HCT116 (cell line): ENCODE data around the gene PROK2. TPM values are rescaled to one million over a fixed set of nuclear protein-coding genes. Genes with fewer than 3 reads are reported as not detected.

ENCODE experiments used
- ATAC-seq: fragments of 200-7000 bp; cut with Tn5 transposase; 2 replicates; pipeline ENCODE4 v1.9.1; 2020; ENCODE audit warnings: mild to moderate bottlenecking, moderate library complexity
- BruUV-seq: library from RNA; stranded (reverse); fragments of 400-500 nt; replicated peaks from 2 replicates; lab custom pipeline; 2021; lab: Mats Ljungman, UMichigan
- CTCF ChIA-PET: fragments of 300-600 bp; sonication (Branson Sonifier 250); formaldehyde crosslinking; loops from one replicate; lab custom pipeline; 2021; ENCODE audit warnings: antibody characterized with exemption; lab: Charles Lee
- POLR2A ChIA-PET: fragments of 300-600, 350-600 bp; sonication (Branson Sonifier 250); formaldehyde crosslinking; loops from one replicate; lab custom pipeline; 2021; ENCODE audit warnings: antibody characterized with exemption; lab: Charles Lee
- RAD21 ChIA-PET, 2 experiments: fragments of 300-600 bp; sonication (Branson Sonifier 250); formaldehyde crosslinking; loops; one replicate each; lab custom pipeline; 2023; ENCODE audit warnings: low total read pairs in 2 of 2; ENCODE audit not compliant: uncharacterized antibody in 2 of 2, unreplicated experiment in 2 of 2, low non-redundant PET in 1 of 2; lab: Charles Lee
- DNase-seq: peaks from one replicate; pipeline ENCODE4 v3.0.0-alpha.2; 2010; ENCODE audit warnings: low read depth, low spot score
- H2AFZ ChIP-seq: fragments of 200-600 bp; shearing (Covaris generic), sonication (generic); 2 replicates; pipeline ENCODE4 v1.6.1; 2017; ENCODE audit warnings: low read depth, mixed run types, mixed read lengths, antibody characterized with exemption, low read length; ENCODE audit not compliant: poor library complexity, severe bottlenecking
- H3K27ac ChIP-seq: 2 replicates; pipeline ENCODE4 v1.5.1; 2012; ENCODE audit warnings: low read depth, low read length
- H3K27me3 ChIP-seq: fragments of 200-600 bp; sonication (generic); 2 replicates; pipeline ENCODE4 v1.6.1; 2016; ENCODE audit warnings: mixed run types, low read length, mixed read lengths; ENCODE audit not compliant: insufficient read depth
- H3K36me3 ChIP-seq, 2 experiments: fragments of 200-500 bp in 1 of 2; fragments of 200-600 bp in 1 of 2; sonication (Bioruptor generic) in 1 of 2; sonication (generic) in 1 of 2; 2 replicates each; pipeline versions ENCODE4 v1.5.1 to v1.6.1; 2014 to 2016; ENCODE audit warnings: low read length in 2 of 2, inconsistent platforms in 1 of 2, mixed read lengths in 1 of 2, mixed run types in 1 of 2; ENCODE audit not compliant: insufficient read depth in 2 of 2, control insufficient read depth in 1 of 2
- H3K4me1 ChIP-seq, 2 experiments: fragments of 200-600 bp in 1 of 2; sonication (generic) in 1 of 2; 2 replicates each; pipeline versions ENCODE4 v1.5.1 to v1.6.1; 2012 to 2017; ENCODE audit warnings: low read length in 2 of 2, inconsistent platforms in 1 of 2, mild to moderate bottlenecking in 1 of 2, mixed read lengths in 1 of 2, mixed run types in 1 of 2, moderate library complexity in 1 of 2; ENCODE audit not compliant: insufficient read depth in 2 of 2, control insufficient read depth in 1 of 2
- H3K4me2 ChIP-seq: fragments of 200-600 bp; sonication (generic); 2 replicates; pipeline ENCODE4 v1.6.1; 2017; ENCODE audit warnings: mixed run types, low read length, mixed read lengths
- H3K4me3 ChIP-seq, 2 experiments: fragments of 200-600 bp in 1 of 2; sonication (generic) in 1 of 2; replicated peaks in 1 of 2; 2 replicates each; pipeline ENCODE4 v1.5.1; 2011 to 2016; ENCODE audit warnings: low read length in 2 of 2, control low read depth in 1 of 2, low read depth in 1 of 2, mild to moderate bottlenecking in 1 of 2, mixed read lengths in 1 of 2, mixed run types in 1 of 2
- H3K79me2 ChIP-seq: fragments of 200-600 bp; sonication (generic); 2 replicates; pipeline ENCODE4 v1.6.1; 2017; ENCODE audit warnings: mild to moderate bottlenecking, mixed run types, low read length, moderate library complexity, mixed read lengths; ENCODE audit not compliant: insufficient read depth
- H3K9ac ChIP-seq: fragments of 200-600 bp; sonication (generic); 2 replicates; pipeline ENCODE4 v1.6.1; 2016; ENCODE audit warnings: low read length, mixed read lengths
- H3K9me2 ChIP-seq: fragments of 200-600 bp; sonication (generic), shearing (Covaris generic); 2 replicates; pipeline ENCODE4 v1.6.1; 2017; ENCODE audit warnings: mixed run types, mild to moderate bottlenecking, moderate library complexity; ENCODE audit not compliant: insufficient read depth
- H3K9me3 ChIP-seq, 2 experiments: fragments of 200-500 bp in 1 of 2; fragments of 200-600 bp in 1 of 2; sonication (Bioruptor generic) in 1 of 2; sonication (generic) in 1 of 2; 2 replicates each; pipeline ENCODE4 v1.6.1; 2014 to 2017; ENCODE audit warnings: low read length in 2 of 2, mixed read lengths in 2 of 2, inconsistent platforms in 1 of 2, low read depth in 1 of 2, mild to moderate bottlenecking in 1 of 2, mixed run types in 1 of 2, moderate library complexity in 1 of 2; ENCODE audit not compliant: control insufficient read depth in 1 of 2, insufficient read depth in 1 of 2
- H4K20me1 ChIP-seq: fragments of 200-600 bp; sonication (generic), shearing (Covaris generic); 2 replicates; pipeline ENCODE4 v1.6.1; 2017; ENCODE audit warnings: mixed run types, mild to moderate bottlenecking, moderate library complexity; ENCODE audit not compliant: insufficient read depth
- CBX3 ChIP-seq: IDR thresholded peaks from 2 replicates; pipeline ENCODE4 v1.6.1; 2012; ENCODE audit warnings: low read depth
- CEBPB ChIP-seq: IDR thresholded peaks from 2 replicates; pipeline ENCODE4 v1.6.1; 2012; ENCODE audit warnings: low read depth
- EGR1 ChIP-seq: IDR thresholded peaks from 2 replicates; pipeline ENCODE4 v1.6.1; 2012; ENCODE audit warnings: low read depth
- FOSL1 ChIP-seq: IDR thresholded peaks from 2 replicates; pipeline ENCODE4 v1.6.1; 2012; ENCODE audit warnings: low read depth
- RAD21 ChIP-seq: IDR thresholded peaks from 2 replicates; pipeline ENCODE4 v1.6.1; 2012; ENCODE audit warnings: low read depth, mild to moderate bottlenecking
- SRF ChIP-seq: IDR thresholded peaks from 2 replicates; pipeline ENCODE4 v1.6.1; 2012; ENCODE audit warnings: low read depth
- YY1 ChIP-seq: IDR thresholded peaks from 2 replicates; pipeline ENCODE4 v1.6.1; 2011; ENCODE audit warnings: low read length, low read depth, moderate library complexity, mild to moderate bottlenecking; ENCODE audit not compliant: insufficient replicate concordance; ENCODE audit errors: extremely low read depth
- ZFX ChIP-seq: fragments of 450-650 bp; IDR thresholded peaks from 2 replicates; pipeline ENCODE4 v1.6.1; 2017
- intact Hi-C: fragments of 100-400 bp; cut with micrococcal nuclease; formaldehyde crosslinking; loops from 2 replicates; pipeline ENCODE4 v1.10.0; 2022
- total RNA-seq: library from RNA; stranded (reverse); gene quantifications from one replicate; pipeline ENCODE4 v1.2.1, GENCODE V29; 2021; ENCODE audit not compliant: unreplicated experiment
- TF ChIP-seq, protein P1 (sequence below): IDR thresholded peaks from 2 replicates; pipeline ENCODE4 v1.6.1; 2012; ENCODE audit warnings: low read depth
- TF ChIP-seq, protein P2 (sequence below), 3 experiments: fragments of 200-600 bp in 1 of 3; sonication (generic) in 1 of 3; IDR thresholded peaks in 2 of 3; conservative IDR thresholded peaks in 1 of 3; 2 replicates each; pipeline ENCODE4 v1.5.1; 2012 to 2017; ENCODE audit warnings: low read depth in 2 of 3, low read length in 2 of 3, antibody characterized with exemption in 1 of 3, borderline replicate concordance in 1 of 3, control low read depth in 1 of 3, mild to moderate bottlenecking in 1 of 3, mixed read lengths in 1 of 3, mixed run types in 1 of 3, moderate library complexity in 1 of 3; ENCODE audit not compliant: insufficient read depth in 1 of 3
- TF ChIP-seq, protein P3 (sequence below): IDR thresholded peaks from 2 replicates; pipeline ENCODE4 v1.6.1; 2011; ENCODE audit warnings: mild to moderate bottlenecking, low read length, moderate library complexity; ENCODE audit not compliant: insufficient replicate concordance; ENCODE audit errors: extremely low read depth

The PROK2 gene
- total RNA-seq, 1 experiment from 2014 or later = not detected

- TF ChIP-seq, protein P1, sequence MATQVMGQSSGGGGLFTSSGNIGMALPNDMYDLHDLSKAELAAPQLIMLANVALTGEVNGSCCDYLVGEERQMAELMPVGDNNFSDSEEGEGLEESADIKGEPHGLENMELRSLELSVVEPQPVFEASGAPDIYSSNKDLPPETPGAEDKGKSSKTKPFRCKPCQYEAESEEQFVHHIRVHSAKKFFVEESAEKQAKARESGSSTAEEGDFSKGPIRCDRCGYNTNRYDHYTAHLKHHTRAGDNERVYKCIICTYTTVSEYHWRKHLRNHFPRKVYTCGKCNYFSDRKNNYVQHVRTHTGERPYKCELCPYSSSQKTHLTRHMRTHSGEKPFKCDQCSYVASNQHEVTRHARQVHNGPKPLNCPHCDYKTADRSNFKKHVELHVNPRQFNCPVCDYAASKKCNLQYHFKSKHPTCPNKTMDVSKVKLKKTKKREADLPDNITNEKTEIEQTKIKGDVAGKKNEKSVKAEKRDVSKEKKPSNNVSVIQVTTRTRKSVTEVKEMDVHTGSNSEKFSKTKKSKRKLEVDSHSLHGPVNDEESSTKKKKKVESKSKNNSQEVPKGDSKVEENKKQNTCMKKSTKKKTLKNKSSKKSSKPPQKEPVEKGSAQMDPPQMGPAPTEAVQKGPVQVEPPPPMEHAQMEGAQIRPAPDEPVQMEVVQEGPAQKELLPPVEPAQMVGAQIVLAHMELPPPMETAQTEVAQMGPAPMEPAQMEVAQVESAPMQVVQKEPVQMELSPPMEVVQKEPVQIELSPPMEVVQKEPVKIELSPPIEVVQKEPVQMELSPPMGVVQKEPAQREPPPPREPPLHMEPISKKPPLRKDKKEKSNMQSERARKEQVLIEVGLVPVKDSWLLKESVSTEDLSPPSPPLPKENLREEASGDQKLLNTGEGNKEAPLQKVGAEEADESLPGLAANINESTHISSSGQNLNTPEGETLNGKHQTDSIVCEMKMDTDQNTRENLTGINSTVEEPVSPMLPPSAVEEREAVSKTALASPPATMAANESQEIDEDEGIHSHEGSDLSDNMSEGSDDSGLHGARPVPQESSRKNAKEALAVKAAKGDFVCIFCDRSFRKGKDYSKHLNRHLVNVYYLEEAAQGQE = no peak
- no peak for TF ChIP-seq CBX3
- TF ChIP-seq, all 23 proteins: peak for 0
Measured at GRCh38 chr3:71787851-71788405, 3.0 kb upstream of the PROK2 start (continued).

DNA sequence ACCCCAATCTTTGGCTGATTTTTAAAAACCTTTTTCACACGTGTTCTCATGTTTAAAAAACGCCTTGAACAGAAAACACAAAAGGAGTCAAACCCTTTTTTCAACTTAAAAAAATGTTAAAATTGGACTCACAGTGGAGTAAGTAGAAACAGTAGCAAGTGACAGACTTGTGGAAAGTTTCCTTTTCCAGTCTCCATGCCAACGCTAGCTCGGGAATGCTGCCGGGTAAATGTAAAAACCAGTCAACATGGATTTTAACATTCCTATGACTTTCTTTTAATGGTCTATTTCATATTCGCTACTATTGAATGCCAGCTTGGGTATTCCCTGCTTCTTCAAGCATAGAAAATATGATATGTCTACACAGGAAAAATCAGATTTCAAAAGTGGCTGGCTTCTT is 1.6 kb upstream of the PROK2 start:
- no peak overlapping the region for H3K4me3 ChIP-seq
- POLR2A ChIA-PET = no interaction called here
- no peaks in the 10 kb centered on the region for H3K79me2 ChIP-seq
- no peaks in the 10 kb centered on the region for H3K4me1 ChIP-seq
- no peak overlapping the region for H3K4me2 ChIP-seq
- H3K9me2 ChIP-seq = no peaks in the 10 kb centered on the region
- no peak overlapping the region for H3K27ac ChIP-seq
- intact Hi-C loops = no loop called here
- CTCF ChIA-PET = no interaction called here
- no peak overlapping the region for H2AFZ ChIP-seq
- H3K27me3 ChIP-seq = peaks cover 20% of the 10 kb centered on the region
- H3K9ac ChIP-seq = no peak overlapping the region
- DNase-seq = no peak
- H4K20me1 ChIP-seq = no peaks in the 10 kb centered on the region
- no TSS peak for BruUV-seq
- TF ChIP-seq ZFX (no peak), FOSL1 (no peak), EGR1 (no peak), RAD21 (no peak), YY1 (no peak), CEBPB (no peak), SRF (no peak)
- TF ChIP-seq, protein P2, sequence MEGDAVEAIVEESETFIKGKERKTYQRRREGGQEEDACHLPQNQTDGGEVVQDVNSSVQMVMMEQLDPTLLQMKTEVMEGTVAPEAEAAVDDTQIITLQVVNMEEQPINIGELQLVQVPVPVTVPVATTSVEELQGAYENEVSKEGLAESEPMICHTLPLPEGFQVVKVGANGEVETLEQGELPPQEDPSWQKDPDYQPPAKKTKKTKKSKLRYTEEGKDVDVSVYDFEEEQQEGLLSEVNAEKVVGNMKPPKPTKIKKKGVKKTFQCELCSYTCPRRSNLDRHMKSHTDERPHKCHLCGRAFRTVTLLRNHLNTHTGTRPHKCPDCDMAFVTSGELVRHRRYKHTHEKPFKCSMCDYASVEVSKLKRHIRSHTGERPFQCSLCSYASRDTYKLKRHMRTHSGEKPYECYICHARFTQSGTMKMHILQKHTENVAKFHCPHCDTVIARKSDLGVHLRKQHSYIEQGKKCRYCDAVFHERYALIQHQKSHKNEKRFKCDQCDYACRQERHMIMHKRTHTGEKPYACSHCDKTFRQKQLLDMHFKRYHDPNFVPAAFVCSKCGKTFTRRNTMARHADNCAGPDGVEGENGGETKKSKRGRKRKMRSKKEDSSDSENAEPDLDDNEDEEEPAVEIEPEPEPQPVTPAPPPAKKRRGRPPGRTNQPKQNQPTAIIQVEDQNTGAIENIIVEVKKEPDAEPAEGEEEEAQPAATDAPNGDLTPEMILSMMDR (IDR thresholded peaks at IDR 0.05 in 2 of 3, conservative IDR thresholded peaks at IDR 0.05 in 1 of 3; ENCODE audit: borderline replicate concordance in 1 of 3, insufficient read depth in 1 of 3, low read depth in 2 of 3, low read length in 2 of 3) = no peak
- TF ChIP-seq, protein P3, sequence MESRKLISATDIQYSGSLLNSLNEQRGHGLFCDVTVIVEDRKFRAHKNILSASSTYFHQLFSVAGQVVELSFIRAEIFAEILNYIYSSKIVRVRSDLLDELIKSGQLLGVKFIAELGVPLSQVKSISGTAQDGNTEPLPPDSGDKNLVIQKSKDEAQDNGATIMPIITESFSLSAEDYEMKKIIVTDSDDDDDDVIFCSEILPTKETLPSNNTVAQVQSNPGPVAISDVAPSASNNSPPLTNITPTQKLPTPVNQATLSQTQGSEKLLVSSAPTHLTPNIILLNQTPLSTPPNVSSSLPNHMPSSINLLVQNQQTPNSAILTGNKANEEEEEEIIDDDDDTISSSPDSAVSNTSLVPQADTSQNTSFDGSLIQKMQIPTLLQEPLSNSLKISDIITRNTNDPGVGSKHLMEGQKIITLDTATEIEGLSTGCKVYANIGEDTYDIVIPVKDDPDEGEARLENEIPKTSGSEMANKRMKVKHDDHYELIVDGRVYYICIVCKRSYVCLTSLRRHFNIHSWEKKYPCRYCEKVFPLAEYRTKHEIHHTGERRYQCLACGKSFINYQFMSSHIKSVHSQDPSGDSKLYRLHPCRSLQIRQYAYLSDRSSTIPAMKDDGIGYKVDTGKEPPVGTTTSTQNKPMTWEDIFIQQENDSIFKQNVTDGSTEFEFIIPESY = no peak
- TF ChIP-seq, all 23 proteins: peak for 0
- Histone ChIP-seq H3K36me3 (no peaks in the 10 kb centered on the region), H3K9me3 (no peaks in the 10 kb centered on the region)
- RAD21 ChIA-PET = no interaction called here
- no peak for ATAC-seq
